HEK293T (cell line): ENCODE data around the gene ZCCHC14.

Experiments
- FOXK2 ChIP-seq: fragments of 450-650 bp; IDR thresholded peaks from 2 replicates; pipeline ENCODE4 v1.6.1; 2016; ENCODE audit warnings: mild to moderate bottlenecking
- FOXM1 ChIP-seq: fragments of 450-650 bp; IDR thresholded peaks from 2 replicates; pipeline ENCODE4 v1.6.1; 2017; ENCODE audit warnings: mild to moderate bottlenecking, borderline replicate concordance
- NFRKB ChIP-seq: fragments of 450-650 bp; IDR thresholded peaks from 2 replicates; pipeline ENCODE4 v1.6.1; 2016; ENCODE audit warnings: mild to moderate bottlenecking, moderate library complexity
- SUZ12 ChIP-seq: fragments of 450-650 bp; IDR thresholded peaks from 2 replicates; pipeline ENCODE4 v1.6.1; 2016; ENCODE audit warnings: mild to moderate bottlenecking
- ZNF384 ChIP-seq: fragments of 450-650 bp; IDR thresholded peaks from 2 replicates; pipeline ENCODE4 v1.6.1; 2016

GRCh38 chr16:87360862-87361610 lies 131.8 kb downstream of the ZCCHC14 start:
- no peak for TF ChIP-seq SUZ12
- TF ChIP-seq ZNF384 = no peak
- TF ChIP-seq FOXM1 = no peak
- TF ChIP-seq NFRKB = no peak
- no peak for TF ChIP-seq FOXK2
